AG04450 (cell line): Measurements from ENCODE around the gene ZFHX3. TPM values are rescaled to one million over a fixed set of nuclear protein-coding genes. Genes with fewer than 3 reads are reported as not detected.

ENCODE experiments used
- CTCF ChIA-PET: fragments of 300-600, 350-600 bp; formaldehyde crosslinking; extraction: SDS; loops from one replicate; lab custom pipeline; 2022; ENCODE audit warnings: antibody characterized with exemption, inconsistent platforms; lab: Charles Lee
- POLR2A ChIA-PET: fragments of 350-600 bp; formaldehyde crosslinking; extraction: SDS; loops from one replicate; lab custom pipeline; 2021; ENCODE audit warnings: antibody characterized with exemption, inconsistent platforms; lab: Yijun Ruan, JAX
- DNase-seq: peaks from one replicate; pipeline ENCODE4 v3.0.0-alpha.2; 2011; ENCODE audit warnings: low read depth, low spot score
- H3K27ac ChIP-seq: one replicate; pipeline ENCODE4 v1.5.1; 2012; ENCODE audit warnings: low read depth, low read length, control low read depth
- H3K27me3 ChIP-seq: one replicate; pipeline ENCODE4 v1.6.0; 2012; ENCODE audit warnings: low read length; ENCODE audit not compliant: control insufficient read depth, insufficient read depth
- H3K4me3 ChIP-seq: 2 replicates; pipeline ENCODE4 v1.5.1; 2011; ENCODE audit warnings: mild to moderate bottlenecking, low read depth, low read length, control low read depth
- H3K9me3 ChIP-seq: 2 replicates; pipeline ENCODE4 v1.5.1; 2012; ENCODE audit warnings: low read length; ENCODE audit not compliant: control insufficient read depth, insufficient read depth
- CTCF ChIP-seq: IDR thresholded peaks from 2 replicates; pipeline ENCODE4 v1.5.1; 2011; ENCODE audit warnings: low read depth, low read length, control low read depth, inconsistent platforms
- polyA plus RNA-seq: library from polyadenylated mRNA; depleted of rRNA; stranded (reverse); fragments of >200 nt; gene quantifications from 2 replicates; pipeline ENCODE4 v1.2.3, GENCODE V29; 2011

ZFHX3 gene
- polyA plus RNA-seq, 1 experiment = 3.3 TPM

GRCh38 chr16:72924927-72925630, 122.8 kb downstream of the ZFHX3 start:
- POLR2A ChIA-PET = interaction anchor here (0.7 kb wide), 1 partner anchor 78 kb away, joined by 3 read pairs; no protein-coding TSS in a partner anchor
- no peak overlapping the region for H3K4me3 ChIP-seq
- H3K27me3 ChIP-seq = no peaks in the 10 kb centered on the region
- no peak overlapping the region for H3K27ac ChIP-seq
- no peak for TF ChIP-seq CTCF
- H3K9me3 ChIP-seq = no peaks in the 10 kb centered on the region; the same call in 1 of the 2 replicates
- CTCF ChIA-PET = no interaction called here
- DNase-seq = no peak

GRCh38 chr16:72924537-72924926, 123.4 kb downstream of the ZFHX3 start:
- no peak overlapping the region for H3K4me3 ChIP-seq
- TF ChIP-seq CTCF = no peak
- H3K9me3 ChIP-seq = no peaks in the 10 kb centered on the region; the same call in 1 of the 2 replicates
- CTCF ChIA-PET = no interaction called here
- H3K27ac ChIP-seq = no peak overlapping the region
- DNase-seq = no peak
- POLR2A ChIA-PET = interaction anchor here (0.7 kb wide), 1 partner anchor 77 kb away, joined by 3 read pairs; no protein-coding TSS in a partner anchor
- H3K27me3 ChIP-seq = no peaks in the 10 kb centered on the region

- Histone ChIP-seq H3K9me3 (no peaks in the 10 kb centered on the region), H3K27me3 (no peaks in the 10 kb centered on the region), H3K27ac (no peak overlapping the region), H3K4me3 (no peak overlapping the region)
- no peak for DNase-seq
- POLR2A ChIA-PET = no interaction called here
- no peak for TF ChIP-seq CTCF
- CTCF ChIA-PET = interaction anchor here (1.7 kb wide), 1 partner anchor 92 kb away, joined by 4 read pairs; no protein-coding TSS in a partner anchor
Measured at GRCh38 chr16:72923757-72924156, 124.2 kb downstream of the ZFHX3 start.

GRCh38 chr16:72922714-72923113, 125.2 kb downstream of the ZFHX3 start:
- H3K9me3 ChIP-seq = no peaks in the 10 kb centered on the region
- no peak for DNase-seq
- CTCF ChIA-PET = interaction anchor here (0.6 to 1.7 kb wide), 2 partner anchors 91 to 501 kb away, joined by 3 to 4 read pairs; no protein-coding TSS in a partner anchor
- no peak overlapping the region for H3K4me3 ChIP-seq
- POLR2A ChIA-PET = no interaction called here
- H3K27me3 ChIP-seq = no peaks in the 10 kb centered on the region
- no peak for TF ChIP-seq CTCF
- H3K27ac ChIP-seq = no peak overlapping the region

- Histone ChIP-seq H3K4me3 (peak overlapping the region; percentile 34), H3K27ac (no peak overlapping the region), H3K27me3 (no peaks in the 10 kb centered on the region), H3K9me3 (no peaks in the 10 kb centered on the region)
- ChIA-PET POLR2A (no interaction called here), CTCF (interaction anchor here (0.6 to 2.3 kb wide), 4 partner anchors 18 to 89 kb away, joined by 3 to 19 read pairs (median 4); no protein-coding TSS in a partner anchor)
- DNase-seq = no peak
- TF ChIP-seq CTCF = no peak
Measured at GRCh38 chr16:72921620-72922019, 126.3 kb downstream of the ZFHX3 start.
